ENCODE results near the gene THEM5.

DNA sequence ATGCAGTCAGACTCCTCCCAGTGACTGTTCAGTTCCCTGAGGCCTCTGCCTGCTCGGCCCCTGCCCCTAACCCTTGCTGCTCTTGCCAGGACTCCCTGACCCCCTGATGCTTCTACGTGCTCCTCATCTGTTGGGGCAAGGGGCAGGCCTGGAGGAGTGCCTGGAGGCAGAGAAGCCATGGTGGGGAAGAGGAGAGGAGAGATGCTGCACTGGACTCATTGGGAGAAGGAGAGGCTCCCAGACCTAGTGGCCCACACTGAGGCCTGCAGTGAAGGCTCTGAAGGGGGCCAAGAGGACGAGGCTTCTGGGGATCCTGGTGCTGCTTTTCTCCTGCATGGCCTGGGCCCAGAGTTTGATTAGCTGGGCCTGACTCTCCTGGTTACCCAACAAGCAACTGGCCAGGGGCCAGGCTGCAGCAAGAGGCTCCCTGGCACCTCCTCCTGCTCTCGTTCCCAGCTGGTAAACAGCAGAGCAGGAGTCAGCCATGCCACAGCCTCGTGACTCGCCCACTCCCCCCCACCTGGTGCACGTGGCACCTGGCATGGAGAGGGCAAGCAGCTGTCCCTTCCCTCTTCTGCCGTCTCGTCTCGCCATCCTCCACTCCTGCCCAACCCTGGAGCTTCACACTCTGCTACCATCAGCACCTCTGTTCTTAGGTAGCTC, 21.1 kb downstream of the THEM5 start:
- TF ChIP-seq, protein P1, sequence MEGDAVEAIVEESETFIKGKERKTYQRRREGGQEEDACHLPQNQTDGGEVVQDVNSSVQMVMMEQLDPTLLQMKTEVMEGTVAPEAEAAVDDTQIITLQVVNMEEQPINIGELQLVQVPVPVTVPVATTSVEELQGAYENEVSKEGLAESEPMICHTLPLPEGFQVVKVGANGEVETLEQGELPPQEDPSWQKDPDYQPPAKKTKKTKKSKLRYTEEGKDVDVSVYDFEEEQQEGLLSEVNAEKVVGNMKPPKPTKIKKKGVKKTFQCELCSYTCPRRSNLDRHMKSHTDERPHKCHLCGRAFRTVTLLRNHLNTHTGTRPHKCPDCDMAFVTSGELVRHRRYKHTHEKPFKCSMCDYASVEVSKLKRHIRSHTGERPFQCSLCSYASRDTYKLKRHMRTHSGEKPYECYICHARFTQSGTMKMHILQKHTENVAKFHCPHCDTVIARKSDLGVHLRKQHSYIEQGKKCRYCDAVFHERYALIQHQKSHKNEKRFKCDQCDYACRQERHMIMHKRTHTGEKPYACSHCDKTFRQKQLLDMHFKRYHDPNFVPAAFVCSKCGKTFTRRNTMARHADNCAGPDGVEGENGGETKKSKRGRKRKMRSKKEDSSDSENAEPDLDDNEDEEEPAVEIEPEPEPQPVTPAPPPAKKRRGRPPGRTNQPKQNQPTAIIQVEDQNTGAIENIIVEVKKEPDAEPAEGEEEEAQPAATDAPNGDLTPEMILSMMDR (conservative IDR thresholded peaks at IDR 0.05 in 1 of 2, IDR thresholded peaks at IDR 0.05 in 1 of 2; ENCODE audit: extremely low read depth in 1 of 2, insufficient read depth in 1 of 2, low read depth in 1 of 2, low read length in 2 of 2), result no peak
- TF ChIP-seq EZH2 (IDR thresholded peaks at IDR 0.05; ENCODE audit: borderline replicate concordance, low read length), result no peak

All from mammary epithelial cell (primary cell).